Embryonic facial prominence (tissue), 1 donor: ENCODE data around the gene NDRG4.
A peak's percentile ranks its signal among the peaks of the same experiment; 100 is the strongest.

Source experiments
- DNase-seq: peaks from one replicate; pipeline ENCODE4 v3.0.0-alpha.2; 2016; ENCODE audit errors: extremely low spot score

Gene NDRG4, protein sequence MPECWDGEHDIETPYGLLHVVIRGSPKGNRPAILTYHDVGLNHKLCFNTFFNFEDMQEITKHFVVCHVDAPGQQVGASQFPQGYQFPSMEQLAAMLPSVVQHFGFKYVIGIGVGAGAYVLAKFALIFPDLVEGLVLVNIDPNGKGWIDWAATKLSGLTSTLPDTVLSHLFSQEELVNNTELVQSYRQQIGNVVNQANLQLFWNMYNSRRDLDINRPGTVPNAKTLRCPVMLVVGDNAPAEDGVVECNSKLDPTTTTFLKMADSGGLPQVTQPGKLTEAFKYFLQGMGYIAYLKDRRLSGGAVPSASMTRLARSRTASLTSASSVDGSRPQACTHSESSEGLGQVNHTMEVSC

DNA sequence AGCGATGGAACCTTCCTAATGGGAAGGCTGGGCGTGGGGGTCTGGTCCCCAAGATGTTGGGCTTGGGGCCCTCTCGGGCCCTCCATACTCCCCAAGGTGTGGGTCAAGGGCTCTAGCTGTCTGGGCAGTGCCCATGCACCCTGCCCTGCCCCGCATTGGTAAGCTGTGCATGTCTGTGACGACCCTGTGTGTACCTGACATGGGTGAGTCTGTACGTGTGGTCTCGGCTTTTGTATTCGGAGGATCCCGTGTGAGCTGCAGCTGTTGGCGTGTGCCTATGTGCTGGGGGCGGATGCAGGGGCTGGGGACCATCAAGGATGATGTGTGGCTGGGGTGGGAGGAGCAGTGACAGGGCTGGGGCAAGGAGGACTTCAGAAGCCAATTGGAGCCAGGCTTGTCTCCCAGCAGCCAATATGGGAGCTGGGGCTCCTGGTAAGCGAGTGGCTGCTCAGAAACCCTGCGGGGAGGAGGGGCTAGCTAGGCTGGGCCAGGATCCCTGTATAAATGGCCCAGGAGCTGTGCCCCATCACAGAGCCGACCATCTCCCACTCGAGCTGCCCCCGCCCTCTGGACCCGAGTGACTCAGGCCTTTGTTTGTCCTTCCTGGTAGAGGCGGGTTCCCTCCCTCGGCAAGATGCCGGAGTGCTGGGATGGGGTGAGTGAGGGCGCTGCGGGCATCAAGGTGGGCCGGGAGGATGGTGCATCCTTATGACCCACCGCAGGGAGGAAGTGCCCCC, at the start of gene NDRG4:
TSS of gene NDRG4 (plus strand) at position 529 of the 737 bp plus-strand sequence. CDS start at position 635, 106 bp downstream.
- DNase-seq, result peak; percentile 83

DNA sequence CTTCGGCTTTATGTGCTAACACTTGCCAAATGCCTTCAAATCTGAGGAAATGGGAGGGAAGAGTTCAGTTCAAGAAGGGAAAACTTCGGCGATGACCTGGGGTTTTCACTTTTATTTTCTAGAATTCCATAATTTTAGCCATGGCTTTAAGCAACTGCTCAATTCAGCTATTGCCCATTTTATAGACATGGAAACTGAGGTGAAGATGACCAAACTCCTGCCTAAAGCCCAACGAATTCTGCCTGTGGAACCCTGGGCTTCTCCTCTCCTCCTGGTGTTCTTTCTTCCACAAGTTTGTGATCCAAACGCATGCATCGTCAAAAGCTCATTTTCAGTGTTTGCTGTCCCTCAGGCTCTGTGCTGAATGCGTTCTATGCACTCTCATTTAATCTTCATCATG, 49.4 kb upstream of the NDRG4 start:
- DNase-seq, result no peak

- no peak for DNase-seq
These were observed 48.7 kb upstream of the NDRG4 start for GRCh38 chr16:58451265-58451689.

DNA sequence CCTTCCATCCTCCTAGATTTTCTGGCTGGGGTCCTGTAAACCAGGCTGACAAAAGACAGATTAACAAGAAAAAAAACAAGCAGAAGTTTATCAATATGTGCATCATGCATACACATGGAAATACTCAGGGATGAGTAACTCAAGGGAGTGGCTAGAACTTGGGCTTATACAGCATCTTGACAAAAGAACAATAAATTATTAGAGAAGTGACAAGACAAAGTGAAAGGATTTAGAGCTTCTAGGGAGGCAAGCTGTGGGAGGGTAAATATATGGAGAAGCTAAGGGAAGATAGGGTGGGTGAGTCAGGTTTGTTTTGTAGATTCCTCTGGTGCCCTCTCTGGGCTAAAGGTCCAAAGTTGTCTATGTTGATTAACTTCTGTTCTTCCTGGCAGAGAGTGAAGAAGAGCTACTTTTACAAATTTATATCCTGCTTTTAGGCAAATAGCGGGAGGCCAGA, 48.0 kb upstream of the NDRG4 start:
- DNase-seq, result no peak

DNA sequence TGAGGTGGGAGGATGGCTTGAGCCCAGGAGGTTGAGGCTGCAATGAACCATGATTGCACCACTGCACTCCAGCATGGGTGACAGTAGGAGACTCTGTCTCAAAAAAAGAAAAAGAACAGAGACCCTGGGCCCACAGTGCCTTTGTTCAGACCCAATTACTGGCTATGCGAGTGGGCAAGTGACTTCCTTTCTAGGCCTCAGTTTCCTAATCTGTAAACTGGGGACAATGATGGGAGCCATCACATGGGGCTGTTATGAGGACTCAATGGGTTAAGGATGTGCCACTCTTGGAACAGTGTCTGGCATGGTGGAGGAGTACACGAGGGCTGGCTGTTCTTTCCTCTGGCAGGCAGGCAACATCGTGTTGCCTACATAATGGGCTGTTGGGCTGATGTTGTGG, 47.3 kb upstream of the NDRG4 start:
- DNase-seq, result no peak

- DNase-seq, result no peak
These were observed 45.8 kb upstream of the NDRG4 start for GRCh38 chr16:58454178-58454577.

- no peak for DNase-seq
These were observed 45.1 kb upstream of the NDRG4 start for GRCh38 chr16:58454856-58455255.

DNA sequence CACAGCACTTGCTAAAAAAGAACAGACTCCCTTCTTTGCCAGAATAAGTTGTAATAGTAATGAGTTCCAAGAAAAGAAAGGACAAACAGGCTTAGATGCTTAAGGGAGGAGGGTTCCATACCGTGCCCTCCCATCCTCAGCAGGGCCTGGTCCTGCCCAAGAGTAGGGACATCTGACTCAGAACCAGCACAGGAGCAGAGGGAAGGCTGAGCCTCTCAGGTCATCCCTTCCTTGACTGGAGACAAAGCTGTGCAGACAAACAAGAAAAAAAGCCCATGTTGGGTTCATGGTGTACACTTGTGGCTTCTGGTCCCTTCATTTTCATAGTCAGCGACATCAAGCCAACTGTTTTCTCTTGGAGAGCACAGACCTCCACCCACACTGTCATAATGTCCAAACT, 44.2 kb upstream of the NDRG4 start:
- DNase-seq, result no peak

GRCh38 chr16:58456193-58456592, 43.8 kb upstream of the NDRG4 start:
- DNase-seq, result no peak

DNA sequence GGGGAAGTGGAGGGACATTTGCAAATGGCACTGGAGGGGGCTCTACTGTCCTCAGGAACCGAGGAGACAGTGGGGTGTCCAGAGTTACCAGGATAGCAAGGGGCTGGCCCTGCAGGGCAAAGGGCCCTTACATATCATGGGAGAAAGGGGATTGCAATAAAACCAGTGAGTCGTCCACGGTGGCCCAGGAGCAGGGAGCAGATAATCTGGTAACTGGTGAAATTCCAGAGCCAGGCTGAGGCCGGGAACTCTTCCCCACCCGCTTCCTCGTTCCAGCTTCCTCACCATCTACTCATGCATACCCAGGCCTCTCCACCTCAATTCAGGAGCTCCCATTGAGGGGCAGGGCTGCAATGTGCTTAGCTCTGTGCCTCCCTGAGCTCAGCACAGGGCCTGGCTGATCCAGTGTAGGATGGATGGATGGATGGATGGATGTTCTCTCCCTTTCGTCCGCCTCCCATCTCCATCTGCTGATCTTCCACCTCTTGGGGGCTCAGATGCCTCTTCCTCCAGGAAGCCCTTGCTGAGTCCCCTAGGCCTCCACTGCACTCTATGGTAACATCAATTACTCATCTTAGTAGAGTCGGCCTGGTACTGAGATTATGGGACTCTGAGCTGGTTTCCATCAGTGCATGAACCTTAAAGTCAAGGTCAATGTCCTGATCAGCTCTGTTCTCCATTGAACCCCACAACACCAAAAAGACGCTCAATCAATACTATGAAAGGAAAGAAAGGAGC, 41.2 kb upstream of the NDRG4 start:
- DNase-seq, result no peak

GRCh38 chr16:58459344-58460218, 40.4 kb upstream of the NDRG4 start:
- DNase-seq, result no peak

DNA sequence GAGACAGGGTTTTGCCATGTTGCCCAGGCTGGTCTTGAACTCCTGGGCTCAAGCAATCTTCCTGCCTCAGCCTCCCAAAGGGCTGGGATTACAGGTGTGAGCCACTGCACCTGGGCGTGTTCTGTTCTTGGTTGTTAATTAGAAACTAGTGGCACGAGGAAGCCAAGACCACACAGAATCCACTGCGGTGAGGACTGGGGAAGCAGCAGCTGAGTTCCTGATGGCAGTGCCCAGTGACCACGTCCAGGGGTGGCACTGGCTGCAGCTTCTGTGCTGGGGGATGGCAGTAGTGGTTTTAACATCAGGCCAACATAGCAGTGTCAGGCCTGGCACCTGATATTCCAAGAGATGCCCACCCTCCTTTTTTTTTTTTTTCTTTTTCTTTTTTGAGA, 39.7 kb upstream of the NDRG4 start:
- no peak for DNase-seq

- DNase-seq, result no peak
These were observed 38.9 kb upstream of the NDRG4 start for GRCh38 chr16:58461056-58461455.

DNA sequence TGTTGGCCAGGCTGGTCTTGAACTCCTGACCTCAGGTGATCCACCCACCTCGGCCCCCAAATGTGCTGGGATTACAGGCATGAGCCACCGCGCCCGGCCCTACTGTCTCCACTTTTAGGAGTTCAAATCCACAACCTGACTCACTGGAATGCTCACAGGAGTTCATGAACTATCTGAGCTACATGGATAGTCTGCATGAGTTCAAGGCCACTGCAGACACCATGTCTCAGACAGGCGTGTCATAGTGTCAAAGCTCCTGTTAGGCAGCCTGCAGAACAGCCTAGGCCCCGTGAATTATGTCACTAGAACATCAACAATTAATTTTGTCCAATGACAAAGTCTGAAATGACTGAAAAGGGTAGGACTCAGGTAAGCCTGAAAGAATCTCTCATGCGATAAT, 38.3 kb upstream of the NDRG4 start:
- no peak for DNase-seq

DNA sequence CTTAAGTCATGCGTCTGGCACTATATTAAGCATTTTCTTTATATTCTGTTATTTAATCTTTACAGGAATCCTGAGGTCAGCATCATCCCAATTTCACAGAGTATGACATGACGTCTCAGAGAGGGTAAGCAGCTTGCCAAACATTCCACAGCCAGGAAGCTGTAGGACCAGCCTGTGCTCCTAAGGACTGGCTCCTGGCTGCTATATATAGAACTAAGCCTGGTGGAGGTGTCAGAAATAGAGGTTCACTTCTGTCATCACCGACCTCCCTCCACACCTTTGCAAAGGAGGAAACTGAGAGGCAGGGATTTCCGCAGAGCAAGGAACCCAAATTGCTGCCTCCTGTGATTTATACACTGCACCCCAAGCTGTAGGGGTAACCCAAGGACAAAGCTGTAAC, 37.9 kb upstream of the NDRG4 start:
- DNase-seq, result no peak

- no peak for DNase-seq
These were observed 37.4 kb upstream of the NDRG4 start for GRCh38 chr16:58462499-58462996.

DNA sequence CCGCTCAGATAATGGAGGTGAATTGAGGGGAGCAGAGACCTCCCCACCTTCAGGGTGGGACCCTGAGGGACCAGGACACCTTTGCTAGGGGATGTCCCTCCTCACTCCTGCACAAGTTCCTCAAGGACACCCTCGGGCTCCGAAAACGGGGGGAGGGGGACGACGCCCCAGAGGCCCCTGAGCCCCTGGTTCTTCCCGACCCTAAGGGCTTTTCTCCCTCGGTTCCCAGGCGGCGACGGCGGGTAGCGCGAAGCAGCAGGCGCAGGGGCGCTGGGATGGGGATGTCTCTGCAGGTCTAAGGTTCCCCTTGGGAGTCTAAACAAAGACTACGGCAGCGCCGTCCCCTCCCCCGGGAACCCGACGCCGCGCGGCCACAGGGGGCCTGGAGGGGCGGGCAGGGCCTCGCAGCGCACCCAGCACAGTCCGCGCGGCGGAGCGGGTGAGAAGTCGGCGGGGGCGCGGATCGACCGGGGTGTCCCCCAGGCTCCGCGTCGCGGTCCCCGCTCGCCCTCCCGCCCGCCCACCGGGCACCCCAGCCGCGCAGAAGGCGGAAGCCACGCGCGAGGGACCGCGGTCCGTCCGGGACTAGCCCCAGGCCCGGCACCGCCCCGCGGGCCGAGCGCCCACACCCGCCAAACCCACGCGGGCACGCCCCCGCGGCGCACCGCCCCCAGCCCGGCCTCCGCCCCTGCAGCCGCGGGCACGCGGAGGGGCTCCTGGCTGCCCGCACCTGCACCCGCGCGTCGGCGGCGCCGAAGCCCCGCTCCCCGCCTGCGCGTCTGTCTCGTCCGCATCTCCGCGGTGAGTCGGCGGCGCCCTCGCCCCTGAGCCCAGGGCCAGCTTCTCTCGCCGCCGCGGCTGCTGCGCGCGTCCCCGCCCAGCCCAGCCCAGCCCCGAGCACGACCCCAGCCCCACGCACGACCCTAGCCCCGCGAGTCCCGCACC, 36.7 kb upstream of the NDRG4 start:
- no peak for DNase-seq

- no peak for DNase-seq
These were observed 35.7 kb upstream of the NDRG4 start for GRCh38 chr16:58464047-58464915.
